ENCODE data around the gene HOXA11. TPM values are rescaled to one million over a fixed set of nuclear protein-coding genes. Genes with fewer than 3 reads are reported as not detected.

The HOXA11 gene
- total RNA-seq, 1 donor from 2014 or later, result not detected

GRCh38 chr7:27152816-27153442 lies 32.1 kb downstream of the HOXA11 start:
- Histone ChIP-seq H3K4me3 (peak overlapping the region; percentile 68 to 69), H3K36me3 (no peaks in the 10 kb centered on the region), H3K27me3 (no peaks in the 10 kb centered on the region), H3K9me3 (no peaks in the 10 kb centered on the region), H3K27ac (peak overlapping the region; percentile 83 to 88), H3K4me1 (peaks cover 3 to 33% of the 10 kb centered on the region in 2 donors)
- DNase-seq (ENCODE audit: low spot score in 2 of 2), result no peak
- intact Hi-C loops (cut with DNase I), result no loop called here
- no peak for TF ChIP-seq CTCF (IDR thresholded peaks at IDR 0.05)

- Histone ChIP-seq H3K27ac (peak within 1 kb of the TSS; percentile 83 to 88), H3K4me1 (peaks cover 3 to 36% of the 10 kb centered on the region in 2 donors), H3K36me3 (no peaks in the 10 kb centered on the region), H3K4me3 (peak within 1 kb of the TSS; percentile 68 to 69), H3K27me3 (no peaks in the 10 kb centered on the region), H3K9me3 (no peaks in the 10 kb centered on the region)
- intact Hi-C loops (cut with DNase I), result no loop called here
- TF ChIP-seq CTCF (IDR thresholded peaks at IDR 0.05), result no peak
- peak in 1 of 2 donors; percentile 80 for DNase-seq (ENCODE audit: low spot score in 2 of 2)
Observed at GRCh38 chr7:27151931-27152815, 32.9 kb downstream of the HOXA11 start, which contains the start of gene HOXA3. TSS of gene HOXA3 (minus strand) at chr7:27152583. CDS start at chr7:27110640, 41,943 bp downstream.

- H3K9me3 ChIP-seq, result no peaks in the 10 kb centered on the region
- H3K27me3 ChIP-seq, result no peaks in the 10 kb centered on the region
- peak in 1 of 2 donors; percentile 70 for DNase-seq (ENCODE audit: low spot score in 2 of 2)
- H3K27ac ChIP-seq, result peak overlapping the region; percentile 83 to 88
- intact Hi-C loops (cut with DNase I), result no loop called here
- peaks cover 3 to 36% of the 10 kb centered on the region in 2 donors for H3K4me1 ChIP-seq
- peak overlapping the region; percentile 68 to 69 for H3K4me3 ChIP-seq
- no peak for TF ChIP-seq CTCF (IDR thresholded peaks at IDR 0.05)
- no peaks in the 10 kb centered on the region for H3K36me3 ChIP-seq
Observed at GRCh38 chr7:27151341-27151930, 33.6 kb downstream of the HOXA11 start.

GRCh38 chr7:27150568-27151340 lies 34.3 kb downstream of the HOXA11 start:
- Histone ChIP-seq H3K36me3 (no peaks in the 10 kb centered on the region), H3K27ac (peak overlapping the region; percentile 83 to 88), H3K9me3 (no peaks in the 10 kb centered on the region), H3K4me3 (peak overlapping the region; percentile 68 to 69), H3K27me3 (no peaks in the 10 kb centered on the region), H3K4me1 (peaks cover 3 to 36% of the 10 kb centered on the region in 2 donors)
- TF ChIP-seq CTCF (IDR thresholded peaks at IDR 0.05), result peak; percentile 80 to 94 (median 91)
- DNase-seq (ENCODE audit: low spot score in 2 of 2), result peak in 1 of 2 donors; percentile 88
- intact Hi-C loops (cut with DNase I), result no loop called here
